Middle frontal gyrus (tissue), 1 donor: ENCODE measurements around the gene SERGEF.

ENCODE experiments used
- DNase-seq: peaks from one replicate; pipeline ENCODE4 v3.0.0-alpha.2; 2015; ENCODE audit warnings: low spot score; ENCODE audit errors: extremely low spot score

SERGEF gene

GRCh38 chr11:17790453-17790852 lies 222.4 kb downstream of the SERGEF start:
- DNase-seq, result no peak

GRCh38 chr11:17788084-17788483 lies 224.8 kb downstream of the SERGEF start:
- no peak for DNase-seq

- DNase-seq, result no peak
Measured at GRCh38 chr11:17786824-17787525, 225.9 kb downstream of the SERGEF start.

- no peak for DNase-seq
Measured at GRCh38 chr11:17783878-17784277, 229.0 kb downstream of the SERGEF start.

GRCh38 chr11:17782603-17783337 lies 230.1 kb downstream of the SERGEF start:
- no peak for DNase-seq

GRCh38 chr11:17782145-17782544 lies 230.7 kb downstream of the SERGEF start:
- DNase-seq, result no peak

- no peak for DNase-seq
Measured at GRCh38 chr11:17781626-17782025, 231.2 kb downstream of the SERGEF start.

GRCh38 chr11:17781221-17781620 lies 231.6 kb downstream of the SERGEF start:
- DNase-seq, result peak; percentile 34

- no peak for DNase-seq
Measured at GRCh38 chr11:17780668-17781067, 232.2 kb downstream of the SERGEF start.

- DNase-seq, result no peak
Measured at GRCh38 chr11:17779861-17780594, 232.8 kb downstream of the SERGEF start.

GRCh38 chr11:17778956-17779860 lies 233.6 kb downstream of the SERGEF start:
- no peak for DNase-seq

- DNase-seq, result no peak
Measured at GRCh38 chr11:17778352-17778751, 234.5 kb downstream of the SERGEF start.

- no peak for DNase-seq
Measured at GRCh38 chr11:17777738-17778091, 235.1 kb downstream of the SERGEF start.

- DNase-seq, result no peak
Measured at GRCh38 chr11:17777086-17777737, 235.6 kb downstream of the SERGEF start.

- no peak for DNase-seq
Measured at GRCh38 chr11:17776212-17776875, 236.5 kb downstream of the SERGEF start.

- no peak for DNase-seq
Measured at GRCh38 chr11:17775507-17776211, 237.2 kb downstream of the SERGEF start.

- no peak for DNase-seq
Measured at GRCh38 chr11:17775035-17775348, 237.9 kb downstream of the SERGEF start.

- DNase-seq, result no peak
Measured at GRCh38 chr11:17774232-17775034, 238.4 kb downstream of the SERGEF start.

GRCh38 chr11:17773674-17774073 lies 239.2 kb downstream of the SERGEF start:
- no peak for DNase-seq
